Activated T-helper 17 cell treated with anti-CD3 and anti-CD28 coated beads, Interleukin-2, amount 50 U/mL, for 72 hours (primary cell): ENCODE measurements around the gene FCHO1. TPM values are rescaled to one million over a fixed set of nuclear protein-coding genes. Genes with fewer than 3 reads are reported as not detected.

Source experiments
- ATAC-seq: fragments of 150-1000 bp; cut with Tn5 transposase; replicated peaks from 2 replicates; pipeline ENCODE4 v1.10.0; 2021; ENCODE audit warnings: mild to moderate bottlenecking, moderate library complexity
- H3K27ac Mint-ChIP-seq: one replicate; pipeline ENCODE4 v1.8.0; 2022; ENCODE audit warnings: mixed read lengths
- H3K27me3 Mint-ChIP-seq: one replicate; pipeline ENCODE4 v1.8.0; 2022; ENCODE audit warnings: mixed read lengths
- H3K36me3 Mint-ChIP-seq: one replicate; pipeline ENCODE4 v1.8.0; 2022; ENCODE audit warnings: low read depth, mild to moderate bottlenecking, mixed read lengths
- H3K4me1 Mint-ChIP-seq: one replicate; pipeline ENCODE4 v1.8.0; 2022; ENCODE audit warnings: mixed read lengths
- H3K4me3 Mint-ChIP-seq: one replicate; pipeline ENCODE4 v1.8.0; 2022; ENCODE audit warnings: mild to moderate bottlenecking, mixed read lengths
- H3K9me3 Mint-ChIP-seq: one replicate; pipeline ENCODE4 v1.8.0; 2022; ENCODE audit warnings: mixed read lengths
- total RNA-seq, 2 donors: library from RNA; stranded (reverse); gene quantifications; one replicate each; pipeline ENCODE4 v1.2.3, GENCODE V29; 2022

Gene FCHO1
- total RNA-seq, 2 donors from 2014 or later: 64.0 to 75.5 TPM

DNA sequence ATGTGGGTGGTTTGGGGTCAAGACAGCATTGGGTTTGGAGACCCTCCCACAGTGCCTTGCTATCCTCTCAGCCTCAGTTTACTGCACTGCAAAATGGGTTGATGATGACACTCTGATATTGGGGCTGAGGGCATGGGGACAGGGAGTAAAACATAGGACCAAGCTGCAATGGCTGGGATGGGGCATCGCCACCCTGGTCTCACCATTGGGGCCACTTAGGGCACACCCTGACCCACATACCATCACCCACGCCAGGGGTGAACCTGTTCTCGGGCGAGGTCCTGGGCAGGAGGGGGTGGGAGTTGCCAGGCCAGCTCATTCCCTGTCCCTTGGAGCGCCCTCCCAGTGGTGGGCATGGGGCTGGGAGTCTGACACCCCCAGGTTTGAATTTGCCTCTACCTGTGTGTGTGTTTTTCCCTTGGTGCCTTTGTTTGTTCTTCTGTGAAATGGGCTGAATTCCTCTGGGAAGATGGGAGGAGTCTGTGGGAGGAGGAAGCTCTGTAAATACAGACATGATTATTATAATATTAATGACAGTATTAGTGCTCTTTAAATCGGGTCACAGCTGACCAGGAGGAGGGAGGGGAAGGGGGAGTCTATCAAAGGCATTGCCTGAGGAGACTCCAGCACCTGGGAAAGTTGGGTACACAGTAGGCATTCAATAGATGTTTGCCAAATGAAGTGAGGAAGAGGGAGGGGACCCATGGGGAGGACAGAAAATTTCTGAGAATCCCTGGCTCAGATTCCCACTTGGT lies 2.2 kb upstream of the FCHO1 start:
- Mint-ChIP-seq H3K4me3 (peak overlapping the region; percentile 91), H3K4me1 (peaks cover 13% of the 10 kb centered on the region), H3K9me3 (no peaks in the 10 kb centered on the region), H3K27me3 (no peaks in the 10 kb centered on the region), H3K27ac (peak overlapping the region; percentile 90), H3K36me3 (peaks cover 14% of the 10 kb centered on the region)
- ATAC-seq: no peak

DNA sequence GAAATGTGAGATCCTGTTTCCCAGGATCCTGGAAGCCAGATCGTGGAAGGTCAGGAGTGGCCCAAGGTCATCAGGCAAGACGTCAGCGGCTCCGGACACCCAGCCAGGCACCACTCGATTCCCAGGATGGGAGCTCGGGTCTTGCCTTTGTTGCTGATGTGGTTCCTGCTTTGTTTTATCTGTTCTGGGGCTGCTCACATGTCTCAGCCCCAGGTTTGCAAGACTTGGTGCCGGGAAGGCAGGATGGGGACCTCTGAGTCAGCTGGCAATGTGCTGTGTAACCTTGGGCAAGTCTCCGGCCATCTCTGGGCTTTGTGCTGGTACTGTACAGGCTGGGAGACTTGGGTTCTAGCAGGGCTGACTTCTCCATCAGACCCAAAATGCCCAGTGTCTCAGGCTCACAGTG lies 1.4 kb upstream of the FCHO1 start:
- H3K27ac Mint-ChIP-seq: peak overlapping the region; percentile 90
- H3K4me1 Mint-ChIP-seq: peaks cover 17% of the 10 kb centered on the region
- peak overlapping the region; percentile 91 for H3K4me3 Mint-ChIP-seq
- no peaks in the 10 kb centered on the region for H3K9me3 Mint-ChIP-seq
- peaks cover 22% of the 10 kb centered on the region for H3K36me3 Mint-ChIP-seq
- ATAC-seq: no peak
- H3K27me3 Mint-ChIP-seq: no peaks in the 10 kb centered on the region

DNA sequence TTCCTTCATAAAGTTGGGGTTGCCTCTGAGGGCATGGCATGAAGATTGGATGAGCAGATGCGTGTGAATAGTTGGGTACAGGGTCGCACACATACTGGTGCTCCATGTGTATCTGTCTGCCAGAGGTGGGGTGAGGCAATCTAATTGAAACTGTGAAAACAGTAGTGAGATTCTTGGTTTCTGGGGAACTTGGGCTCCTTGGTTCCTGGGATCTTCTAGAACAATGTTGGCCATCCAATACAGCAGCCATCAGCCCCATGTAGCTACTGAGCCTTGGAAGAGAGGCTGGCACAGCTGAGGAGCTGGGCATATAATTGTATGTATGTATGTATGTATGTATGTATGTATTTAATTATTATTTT lies 616 bp downstream of the FCHO1 start:
- Mint-ChIP-seq H3K4me3 (peak overlapping the region; percentile 91), H3K9me3 (no peaks in the 10 kb centered on the region), H3K36me3 (peaks cover 42% of the 10 kb centered on the region), H3K27me3 (no peaks in the 10 kb centered on the region), H3K4me1 (peaks cover 28% of the 10 kb centered on the region), H3K27ac (peak overlapping the region; percentile 90)
- no peak for ATAC-seq

DNA sequence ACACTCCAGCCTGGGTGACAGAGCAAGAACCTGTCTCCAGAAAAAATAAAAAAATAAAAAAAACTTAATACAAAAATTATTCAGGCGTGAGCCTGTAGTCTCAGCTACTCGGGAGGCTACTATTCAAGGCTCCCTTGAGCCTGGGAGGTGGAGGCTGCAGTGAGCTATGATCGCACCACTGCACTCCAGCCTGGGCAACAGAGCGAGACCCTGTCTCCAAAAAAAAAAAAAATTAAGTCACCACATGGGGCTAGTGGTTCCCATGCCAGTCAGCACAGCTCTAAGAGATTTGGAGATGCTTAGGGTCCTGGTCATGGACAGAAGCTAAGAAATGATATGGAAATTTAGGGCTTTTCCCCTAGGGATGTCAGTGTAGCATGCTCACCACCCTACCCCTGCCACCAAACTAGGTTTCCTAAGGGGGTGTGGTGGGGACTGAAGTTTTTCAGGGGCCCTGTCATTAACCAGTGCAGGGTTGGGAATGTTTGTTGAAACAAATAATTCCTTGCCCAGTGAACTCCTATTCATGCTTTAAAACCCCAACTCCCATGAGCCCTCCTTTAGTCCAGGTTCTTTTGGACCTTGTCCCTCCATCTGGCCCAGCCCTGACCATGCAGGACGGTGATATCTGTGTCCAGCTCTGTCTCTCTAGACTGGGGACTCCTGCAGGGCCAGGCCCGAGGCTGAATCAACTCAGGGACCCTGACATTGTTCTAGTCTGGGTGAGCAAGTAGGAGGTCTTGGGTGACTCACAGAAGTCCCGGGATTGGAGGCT lies 1.8 kb downstream of the FCHO1 start:
- peaks cover 54% of the 10 kb centered on the region for H3K36me3 Mint-ChIP-seq
- H3K4me1 Mint-ChIP-seq: peaks cover 30% of the 10 kb centered on the region
- no peak overlapping the region for H3K4me3 Mint-ChIP-seq
- H3K27ac Mint-ChIP-seq: no peak overlapping the region
- H3K9me3 Mint-ChIP-seq: no peaks in the 10 kb centered on the region
- H3K27me3 Mint-ChIP-seq: no peaks in the 10 kb centered on the region
- ATAC-seq: no peak

DNA sequence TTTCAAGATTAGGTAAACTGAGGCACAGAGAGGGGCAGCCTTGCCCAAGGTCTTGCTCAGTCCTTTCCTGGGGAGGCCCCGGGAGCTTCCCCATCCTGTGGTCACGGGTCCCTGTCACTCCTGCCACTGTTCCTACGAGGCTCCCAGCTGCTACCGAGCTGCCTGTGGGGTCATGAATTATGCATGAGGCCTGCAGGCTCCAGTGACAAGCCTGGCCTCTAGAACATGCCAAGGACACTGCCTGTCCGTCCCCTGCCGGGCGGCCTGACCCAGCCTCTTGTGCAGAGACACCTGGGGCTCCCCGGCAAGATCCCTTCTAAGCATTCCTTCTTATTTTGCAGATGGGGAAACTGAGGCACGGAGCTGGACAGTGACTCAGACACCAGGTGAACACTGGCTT lies 2.7 kb downstream of the FCHO1 start:
- Mint-ChIP-seq H3K36me3 (peaks cover 60% of the 10 kb centered on the region), H3K4me1 (peaks cover 32% of the 10 kb centered on the region), H3K27ac (peak overlapping the region; percentile 77), H3K27me3 (no peaks in the 10 kb centered on the region), H3K9me3 (no peaks in the 10 kb centered on the region), H3K4me3 (no peak overlapping the region)
- no peak for ATAC-seq

DNA sequence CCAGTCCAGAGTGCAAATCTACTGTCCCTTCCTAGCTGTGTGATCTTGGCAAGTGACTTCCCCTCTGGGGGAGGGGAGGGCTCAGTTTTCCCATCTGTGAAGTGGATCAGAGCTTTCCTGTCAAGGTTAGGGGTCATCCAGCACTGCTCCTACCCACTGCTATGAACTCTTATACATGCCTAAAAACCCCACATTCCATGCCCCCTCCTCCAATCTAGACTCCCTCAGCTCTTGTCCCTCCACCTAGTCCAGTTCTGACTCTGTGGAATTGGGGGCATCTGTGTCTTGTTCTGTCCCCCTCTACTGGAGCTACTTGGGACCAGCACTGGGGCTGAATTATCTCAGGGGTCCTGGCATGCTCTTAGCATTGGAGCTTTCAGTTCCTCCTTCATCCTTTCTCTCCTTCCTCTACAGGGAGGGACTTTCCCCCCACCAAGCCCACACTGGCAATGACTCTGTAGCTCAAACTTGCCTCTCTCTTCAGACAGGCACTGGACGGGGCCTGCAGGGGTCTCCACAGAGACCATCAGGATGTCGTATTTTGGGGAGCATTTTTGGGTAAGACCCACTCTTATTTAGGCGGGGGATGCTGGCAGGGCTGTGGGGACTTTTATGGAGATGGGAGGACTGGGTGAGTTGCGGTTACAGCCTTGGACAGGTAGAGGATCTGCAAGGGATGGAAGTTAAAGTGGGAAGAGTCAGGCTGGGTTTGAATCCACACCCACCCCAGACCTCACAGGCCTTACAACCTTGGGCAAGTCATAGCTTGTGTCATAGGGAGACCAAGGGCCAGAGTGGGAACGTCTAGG lies 3.6 kb downstream of the FCHO1 start:
- peak overlapping the region; percentile 42 for H3K4me3 Mint-ChIP-seq
- peak overlapping the region; percentile 77 for H3K27ac Mint-ChIP-seq
- H3K4me1 Mint-ChIP-seq: peaks cover 23% of the 10 kb centered on the region
- H3K27me3 Mint-ChIP-seq: no peaks in the 10 kb centered on the region
- no peaks in the 10 kb centered on the region for H3K9me3 Mint-ChIP-seq
- peaks cover 67% of the 10 kb centered on the region for H3K36me3 Mint-ChIP-seq
- ATAC-seq: no peak

DNA sequence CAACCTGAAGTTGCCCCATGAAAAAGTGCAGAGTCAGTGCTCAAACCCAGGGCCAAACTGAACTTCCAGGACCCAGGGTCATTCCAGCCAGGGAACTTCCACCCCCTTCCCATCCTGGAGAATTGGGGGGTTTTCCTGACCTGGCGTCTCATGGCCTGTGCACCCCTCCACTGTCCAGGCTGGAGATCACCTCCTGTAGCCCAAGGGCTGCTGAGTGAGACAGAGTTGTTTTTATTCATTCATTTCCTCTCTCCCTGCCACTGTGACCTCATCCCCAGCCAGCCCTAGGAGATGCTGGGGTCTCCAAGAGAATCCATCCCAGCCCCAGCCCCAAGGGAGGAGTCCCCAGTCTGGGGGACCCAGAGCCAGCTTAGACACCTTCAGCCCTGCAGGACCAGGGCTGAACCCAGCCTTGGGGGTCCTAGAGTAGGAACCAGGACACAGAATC lies 4.2 kb downstream of the FCHO1 start:
- no peak for ATAC-seq
- Mint-ChIP-seq H3K27me3 (no peaks in the 10 kb centered on the region), H3K9me3 (no peaks in the 10 kb centered on the region), H3K4me3 (peak overlapping the region; percentile 42), H3K36me3 (peaks cover 74% of the 10 kb centered on the region), H3K27ac (peak overlapping the region; percentile 77), H3K4me1 (peaks cover 22% of the 10 kb centered on the region)

DNA sequence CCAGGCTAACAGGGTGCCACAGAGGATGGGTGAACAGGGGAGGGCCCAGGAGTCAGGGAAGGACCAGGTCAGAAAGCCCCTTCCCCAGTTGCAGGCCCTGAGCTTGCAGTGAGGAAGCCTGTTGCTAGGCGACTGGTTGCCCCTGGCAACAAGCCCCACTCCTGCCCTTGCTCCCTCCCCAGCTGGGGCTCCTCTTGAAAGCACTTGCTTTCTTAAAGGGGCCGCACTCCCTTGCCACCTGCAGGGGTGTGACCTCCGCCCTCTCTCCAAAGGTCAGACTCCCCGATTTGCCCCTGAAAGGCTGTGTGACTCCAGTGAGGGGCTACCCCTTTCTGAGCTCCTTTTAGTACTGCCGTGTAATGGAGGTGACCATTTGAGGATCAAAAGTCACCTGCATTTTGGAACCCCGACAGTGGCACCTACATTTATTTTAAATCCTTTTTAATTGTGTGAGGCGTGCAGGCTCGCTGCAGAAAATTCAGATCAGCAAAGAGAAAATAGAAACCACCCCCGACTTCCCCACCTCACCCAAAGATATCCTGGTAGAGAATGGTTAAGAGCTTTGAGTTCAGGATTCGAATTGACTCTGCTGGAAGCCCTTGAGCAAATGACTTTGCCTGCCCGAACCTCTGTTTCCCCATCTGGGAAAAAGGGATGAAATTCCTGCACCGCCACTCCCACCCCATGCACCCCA lies 4.8 kb downstream of the FCHO1 start:
- H3K36me3 Mint-ChIP-seq: peaks cover 76% of the 10 kb centered on the region
- peak overlapping the region; percentile 77 for H3K27ac Mint-ChIP-seq
- H3K9me3 Mint-ChIP-seq: no peaks in the 10 kb centered on the region
- peaks cover 22% of the 10 kb centered on the region for H3K4me1 Mint-ChIP-seq
- ATAC-seq: no peak
- H3K27me3 Mint-ChIP-seq: no peaks in the 10 kb centered on the region
- H3K4me3 Mint-ChIP-seq: peak overlapping the region; percentile 42

DNA sequence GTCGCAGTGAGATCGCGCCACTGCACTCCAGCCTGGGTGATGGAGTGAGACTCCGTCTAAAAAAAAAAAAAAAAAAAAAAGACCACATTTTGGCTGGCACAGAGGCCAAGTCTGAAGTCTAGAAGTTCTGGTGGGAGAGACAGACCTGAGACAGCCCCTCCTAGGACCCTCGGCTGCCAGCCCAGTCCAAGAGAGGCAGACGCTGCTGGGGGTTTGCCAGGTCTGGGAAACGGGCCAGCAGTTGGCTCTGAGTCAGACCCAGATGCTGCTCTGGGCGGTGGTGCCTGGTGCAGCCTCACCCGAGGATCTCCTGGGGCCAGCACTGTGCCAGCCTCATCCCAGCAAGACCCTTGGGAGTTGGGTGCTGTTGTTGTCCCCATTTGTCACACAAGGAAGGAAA lies 5.8 kb downstream of the FCHO1 start:
- H3K27ac Mint-ChIP-seq: no peak overlapping the region
- peaks cover 80% of the 10 kb centered on the region for H3K36me3 Mint-ChIP-seq
- no peaks in the 10 kb centered on the region for H3K9me3 Mint-ChIP-seq
- no peaks in the 10 kb centered on the region for H3K27me3 Mint-ChIP-seq
- H3K4me1 Mint-ChIP-seq: peaks cover 22% of the 10 kb centered on the region
- ATAC-seq: no peak
- H3K4me3 Mint-ChIP-seq: no peak overlapping the region

DNA sequence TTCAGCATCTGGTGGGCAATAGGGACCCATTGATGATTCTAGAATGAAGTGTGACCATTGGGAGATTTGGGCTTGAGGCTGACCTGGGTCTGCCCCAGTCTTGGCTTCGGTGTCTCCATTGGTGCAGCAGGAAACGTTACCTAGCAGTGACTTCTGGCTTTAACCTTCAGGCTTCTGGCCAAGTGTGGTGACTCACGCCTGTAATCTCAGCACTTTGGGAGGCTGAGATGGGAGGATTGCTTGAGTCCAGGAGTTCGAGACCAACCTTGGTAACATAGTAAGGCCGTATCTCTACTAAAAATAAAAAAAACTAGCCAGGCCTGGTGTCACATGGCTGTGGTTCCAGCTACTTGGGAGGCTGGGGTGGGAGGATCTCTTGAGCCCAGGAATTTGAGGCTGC lies 7.2 kb downstream of the FCHO1 start:
- Mint-ChIP-seq H3K9me3 (no peaks in the 10 kb centered on the region), H3K27me3 (no peaks in the 10 kb centered on the region), H3K4me3 (no peak overlapping the region), H3K27ac (peak overlapping the region; percentile 37), H3K36me3 (peaks cover 94% of the 10 kb centered on the region), H3K4me1 (peaks cover 22% of the 10 kb centered on the region)
- ATAC-seq: no peak

DNA sequence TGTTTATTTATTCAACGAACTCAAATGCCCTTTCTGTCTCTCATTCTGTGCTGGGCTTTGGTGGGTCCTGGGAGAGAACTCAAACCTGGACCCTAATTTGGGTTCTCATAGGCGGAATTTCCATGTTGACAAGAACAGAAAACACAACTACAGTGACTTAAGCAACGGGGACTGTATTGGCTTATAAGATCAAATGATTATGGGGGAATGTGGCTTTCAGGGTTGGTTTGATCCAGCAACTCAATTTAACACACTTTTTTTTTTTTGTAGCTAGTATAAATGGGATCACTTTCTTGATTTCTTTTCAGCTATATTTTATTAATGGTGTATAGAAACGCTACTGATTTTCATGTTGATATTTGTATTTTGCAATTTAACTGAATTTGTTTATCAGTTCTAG lies 9.9 kb downstream of the FCHO1 start:
- Mint-ChIP-seq H3K4me3 (no peak overlapping the region), H3K27me3 (no peaks in the 10 kb centered on the region), H3K4me1 (peaks cover 11% of the 10 kb centered on the region), H3K9me3 (no peaks in the 10 kb centered on the region), H3K36me3 (peaks cover 96% of the 10 kb centered on the region), H3K27ac (no peak overlapping the region)
- no peak for ATAC-seq

DNA sequence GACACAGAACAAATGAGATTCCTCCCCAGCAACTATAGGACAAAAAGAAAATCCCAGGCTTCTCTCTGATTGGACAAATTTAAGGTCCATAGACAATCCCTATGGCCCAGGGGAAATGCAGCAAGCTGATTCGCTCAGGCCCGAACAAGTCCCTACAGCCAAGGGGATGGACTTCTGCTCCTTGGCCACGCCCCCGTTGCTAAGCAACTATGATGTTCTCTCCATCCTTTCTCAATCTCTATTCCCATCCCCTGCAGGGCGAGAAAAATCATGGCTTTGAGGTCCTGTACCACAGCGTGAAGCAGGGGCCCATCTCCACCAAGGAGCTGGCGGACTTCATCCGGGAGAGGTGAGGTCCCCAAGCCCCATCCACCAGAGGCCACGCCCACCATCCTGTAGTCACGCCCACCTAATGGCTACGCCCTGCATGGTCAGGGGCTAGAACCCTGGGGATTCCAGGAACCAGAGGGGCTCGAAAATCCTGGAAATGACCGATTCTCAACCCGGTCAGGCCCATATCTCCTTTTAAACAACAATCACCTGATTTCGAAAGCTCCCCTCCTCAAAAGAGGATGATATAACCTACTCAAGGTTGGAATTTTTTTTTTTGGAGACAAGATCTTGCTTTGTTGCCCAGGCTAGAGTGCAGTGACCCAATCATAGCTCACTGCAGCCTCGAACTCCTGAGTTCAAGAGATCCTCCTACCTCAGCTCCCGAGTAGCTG lies 11.4 kb downstream of the FCHO1 start:
- no peaks in the 10 kb centered on the region for H3K9me3 Mint-ChIP-seq
- peak; percentile 49 for ATAC-seq

DNA sequence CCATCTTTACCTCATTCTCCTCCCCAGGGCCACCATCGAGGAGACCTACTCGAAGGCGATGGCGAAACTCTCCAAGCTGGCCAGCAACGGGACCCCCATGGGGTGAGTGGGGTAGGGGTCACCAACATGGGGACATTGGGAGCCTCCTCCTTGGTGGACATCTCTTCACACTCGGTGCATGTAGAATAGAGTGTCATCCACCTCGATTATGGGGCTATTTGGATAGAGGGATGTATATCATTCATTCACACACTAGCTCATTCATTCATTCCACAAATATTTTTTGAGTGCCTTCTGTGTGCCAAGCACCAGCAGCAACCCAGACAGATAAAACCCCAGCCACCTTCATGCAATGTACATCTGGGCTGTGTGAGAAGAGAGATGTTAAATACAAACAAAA lies 13.1 kb downstream of the FCHO1 start:
- no peaks in the 10 kb centered on the region for H3K27me3 Mint-ChIP-seq

More for the DNA sequence above, 11.4 kb downstream of the FCHO1 start:
- H3K27ac Mint-ChIP-seq: no peak overlapping the region
- H3K4me3 Mint-ChIP-seq: no peak overlapping the region
- peaks cover 96% of the 10 kb centered on the region for H3K36me3 Mint-ChIP-seq
- H3K4me1 Mint-ChIP-seq: peaks cover 6% of the 10 kb centered on the region
- no peaks in the 10 kb centered on the region for H3K27me3 Mint-ChIP-seq

More for the DNA sequence above, 13.1 kb downstream of the FCHO1 start:
- Mint-ChIP-seq H3K9me3 (no peaks in the 10 kb centered on the region), H3K27ac (no peak overlapping the region), H3K36me3 (peaks cover 96% of the 10 kb centered on the region), H3K4me3 (no peak overlapping the region), H3K4me1 (no peaks in the 10 kb centered on the region)
- no peak for ATAC-seq
